Sciatic nerve (tissue), 2 donors: ENCODE results near the gene CCDC187. TPM values are rescaled to one million over a fixed set of nuclear protein-coding genes. Genes with fewer than 3 reads are reported as not detected.

Source experiments
- ATAC-seq: fragments of 200-7000 bp; cut with Tn5 transposase; one replicate; pipeline ENCODE4 v1.9.1; 2020; ENCODE audit warnings: mild to moderate bottlenecking, moderate library complexity
- DNase-seq: peaks from one replicate; pipeline ENCODE4 v3.0.0-alpha.2; 2020; ENCODE audit warnings: low spot score
- intact Hi-C: fragments of 100-400 bp; cut with DNase I; formaldehyde crosslinking; loops from one replicate; pipeline ENCODE4 v1.14.2; 2022
- total RNA-seq: library from RNA; stranded (reverse); fragmentation: NEBNext Ultra II Directional; extraction: Animal tissue kit (Norgen Biotek cat#: 25700); gene quantifications from one replicate; pipeline ENCODE4 v1.2.1, GENCODE V29; 2021
- donor health status: DM: no; HTN: no; CAD: no.
- donor health status: DM: no; HTN: no; CAD: no.

The CCDC187 gene
- total RNA-seq, 1 donor from 2014 or later = 0.13 TPM

- intact Hi-C loops = no loop called here
- ATAC-seq (no peak), DNase-seq (no peak)
Measured at GRCh38 chr9:136251264-136252115, 52.4 kb downstream of the CCDC187 start.

DNA sequence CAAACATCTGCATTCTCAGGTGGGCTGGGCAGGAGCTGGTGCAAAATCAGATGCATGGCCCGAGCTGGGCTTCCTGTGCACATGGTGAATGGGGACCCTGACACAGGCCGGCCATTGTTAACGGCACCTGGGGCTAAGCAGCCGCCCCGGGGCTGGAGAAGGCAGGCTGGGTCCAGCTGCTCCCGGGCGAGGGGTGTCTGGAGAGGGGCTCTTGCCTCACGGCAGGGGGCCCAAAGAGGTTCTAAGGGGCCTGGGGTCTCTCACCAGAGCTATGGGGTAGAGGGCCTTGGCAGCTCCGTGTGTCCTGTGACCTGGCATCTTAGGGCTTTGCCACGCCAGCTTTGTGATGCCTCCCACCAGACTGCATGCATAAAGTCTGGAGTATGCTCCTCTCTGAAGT lies 53.2 kb downstream of the CCDC187 start:
- no peak for ATAC-seq

GRCh38 chr9:136249877-136250559 lies 53.9 kb downstream of the CCDC187 start:
- no peak for ATAC-seq
- intact Hi-C loops = no loop called here
- no peak for DNase-seq

More for the DNA sequence above, 53.2 kb downstream of the CCDC187 start:
- no peak for DNase-seq
- intact Hi-C loops = no loop called here

DNA sequence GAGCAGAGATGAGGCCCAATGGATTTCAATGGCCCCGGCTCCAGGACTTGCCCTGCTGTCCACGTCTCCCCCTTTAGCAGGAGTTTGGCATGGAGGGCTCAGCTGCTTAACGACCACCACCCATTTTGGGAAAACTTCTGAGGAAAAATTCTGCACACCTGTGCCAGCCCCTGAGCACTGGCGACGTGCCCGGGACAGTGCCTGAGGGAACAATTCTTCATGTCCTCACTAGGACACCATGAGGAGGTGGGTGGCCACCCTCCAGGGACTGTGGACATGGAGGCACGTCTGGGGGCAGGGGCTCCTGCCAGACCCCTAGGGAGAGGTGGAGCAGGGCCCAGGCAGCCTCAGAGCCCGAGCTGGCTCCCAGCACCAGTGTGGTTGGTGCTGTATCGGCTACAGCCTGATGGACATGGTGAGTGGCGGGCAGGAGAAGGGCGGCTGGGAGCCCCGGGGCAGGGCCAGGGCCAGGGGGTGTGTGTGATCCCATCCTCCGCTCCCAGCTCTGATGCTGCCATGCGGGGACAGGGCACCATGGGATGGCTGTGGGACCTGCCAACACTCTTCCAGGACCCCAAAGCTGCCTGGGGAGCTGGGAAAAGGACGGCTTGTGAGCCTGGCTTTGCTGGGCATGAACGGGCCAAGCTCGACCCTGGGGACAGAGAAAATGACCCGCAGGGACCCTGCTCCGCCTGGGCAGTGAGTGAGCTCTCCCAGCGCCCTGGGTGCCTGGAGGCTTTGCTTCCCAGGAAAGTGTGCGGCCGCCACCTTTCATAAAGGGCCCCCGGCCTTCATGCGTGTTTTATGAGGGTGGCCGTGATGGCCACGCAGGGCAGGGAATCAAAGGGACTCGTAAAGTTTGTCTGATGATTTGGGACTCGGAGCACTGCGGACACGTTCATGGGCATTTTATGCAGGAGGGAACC lies 54.7 kb downstream of the CCDC187 start:
- DNase-seq = no peak
- no peak for ATAC-seq
- intact Hi-C loops = no loop called here

DNA sequence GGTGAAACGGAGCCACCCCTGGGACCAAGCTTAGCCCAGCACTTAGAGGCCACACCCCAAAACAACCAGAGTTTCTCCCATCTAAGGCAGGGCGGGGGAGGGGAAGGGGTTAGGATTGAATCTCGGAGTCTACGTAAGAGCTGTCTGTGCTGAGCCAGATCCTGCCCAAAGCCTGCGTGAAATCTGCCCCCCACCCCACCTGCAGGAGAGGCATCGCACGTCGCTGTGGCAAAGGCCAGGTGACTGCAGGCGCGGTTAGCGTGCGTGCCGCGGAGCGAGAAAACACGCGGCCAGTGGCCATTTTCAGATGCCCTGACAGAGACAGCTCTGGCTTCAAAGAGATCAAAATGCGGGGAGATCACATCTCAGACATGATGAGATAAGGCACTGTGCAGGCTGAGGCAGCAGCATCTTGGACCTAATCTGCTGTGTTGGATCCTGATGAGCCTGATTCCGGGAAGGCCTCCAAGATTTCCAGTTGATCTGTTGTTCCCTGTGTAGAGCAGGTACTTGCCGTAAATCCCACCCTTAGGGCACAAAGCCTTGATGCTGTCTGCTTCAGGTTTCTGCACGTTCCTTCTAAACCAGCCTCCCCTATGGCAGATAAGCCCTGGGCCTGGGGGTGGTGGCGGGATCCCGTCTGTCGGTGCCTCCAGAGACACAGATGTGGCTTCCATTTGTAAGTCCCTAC lies 55.8 kb downstream of the CCDC187 start:
- DNase-seq (no peak), ATAC-seq (no peak)
- intact Hi-C loops = no loop called here

DNA sequence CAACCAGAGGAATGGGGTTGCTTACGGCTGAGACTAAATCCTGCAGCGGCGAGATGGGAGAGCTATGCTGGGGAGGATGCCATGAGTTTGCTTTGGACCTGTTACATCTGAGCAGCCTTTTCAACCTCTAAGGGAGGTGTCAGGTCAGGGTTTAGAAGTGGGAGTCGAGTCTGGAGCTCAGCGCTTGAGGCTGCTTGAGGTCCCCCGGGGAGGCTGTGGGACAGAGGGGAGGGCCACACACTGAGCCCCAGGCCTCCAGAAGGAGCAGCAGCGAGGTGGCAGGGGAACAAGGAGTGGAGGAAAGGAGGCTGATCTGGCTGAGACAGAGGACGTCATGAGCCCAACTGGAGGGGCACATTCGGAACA lies 56.4 kb downstream of the CCDC187 start:
- no peak for DNase-seq
- intact Hi-C loops = no loop called here
- no peak for ATAC-seq

DNA sequence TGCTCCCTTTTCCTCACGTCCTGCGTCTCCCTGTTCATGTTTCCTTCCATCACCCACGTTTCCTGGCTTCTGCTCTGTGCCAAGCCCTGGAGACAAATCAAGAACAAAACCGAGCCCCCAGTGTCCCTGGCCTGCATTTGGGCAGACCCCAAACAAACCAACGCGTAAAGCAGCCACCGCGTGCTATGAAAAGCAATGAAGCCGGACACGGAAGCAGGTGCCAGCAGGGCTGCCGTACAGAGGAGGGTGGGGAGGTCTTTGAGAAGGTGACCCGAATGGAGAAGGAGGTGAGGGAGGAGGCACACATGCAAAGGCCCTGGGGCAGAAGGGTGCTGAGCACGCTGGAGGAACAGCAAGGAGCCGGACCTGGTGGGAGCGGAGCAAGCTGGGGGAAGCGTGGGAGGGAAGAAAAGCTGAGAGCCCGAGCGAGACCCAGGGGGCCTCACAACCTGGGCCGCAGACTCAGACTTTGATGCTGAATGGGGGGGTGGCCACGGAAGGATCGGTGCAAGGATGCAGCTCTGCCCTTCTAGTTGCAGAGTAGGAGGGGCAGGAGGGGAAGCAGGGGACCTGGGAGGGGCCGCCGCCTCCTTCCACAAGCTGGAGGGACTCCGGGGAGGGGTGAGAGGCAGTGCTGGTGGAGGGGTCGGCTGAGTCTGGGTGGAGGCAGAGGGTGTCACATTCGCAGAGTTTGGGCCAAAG lies 56.9 kb downstream of the CCDC187 start:
- intact Hi-C loops = no loop called here
- ATAC-seq (no peak), DNase-seq (no peak)

GRCh38 chr9:136245219-136246150 lies 58.4 kb downstream of the CCDC187 start, which contains the start of gene QSOX2:
TSS of gene QSOX2 (minus strand) at chr9:136245812. CDS start at chr9:136245803, 9 bp downstream.
- intact Hi-C loops = no loop called here
- ATAC-seq = peak; percentile 92
- DNase-seq = peak; percentile 90

- intact Hi-C loops = no loop called here
- ATAC-seq (no peak), DNase-seq (no peak)
Measured at GRCh38 chr9:136244969-136245218, 59.0 kb downstream of the CCDC187 start.

DNA sequence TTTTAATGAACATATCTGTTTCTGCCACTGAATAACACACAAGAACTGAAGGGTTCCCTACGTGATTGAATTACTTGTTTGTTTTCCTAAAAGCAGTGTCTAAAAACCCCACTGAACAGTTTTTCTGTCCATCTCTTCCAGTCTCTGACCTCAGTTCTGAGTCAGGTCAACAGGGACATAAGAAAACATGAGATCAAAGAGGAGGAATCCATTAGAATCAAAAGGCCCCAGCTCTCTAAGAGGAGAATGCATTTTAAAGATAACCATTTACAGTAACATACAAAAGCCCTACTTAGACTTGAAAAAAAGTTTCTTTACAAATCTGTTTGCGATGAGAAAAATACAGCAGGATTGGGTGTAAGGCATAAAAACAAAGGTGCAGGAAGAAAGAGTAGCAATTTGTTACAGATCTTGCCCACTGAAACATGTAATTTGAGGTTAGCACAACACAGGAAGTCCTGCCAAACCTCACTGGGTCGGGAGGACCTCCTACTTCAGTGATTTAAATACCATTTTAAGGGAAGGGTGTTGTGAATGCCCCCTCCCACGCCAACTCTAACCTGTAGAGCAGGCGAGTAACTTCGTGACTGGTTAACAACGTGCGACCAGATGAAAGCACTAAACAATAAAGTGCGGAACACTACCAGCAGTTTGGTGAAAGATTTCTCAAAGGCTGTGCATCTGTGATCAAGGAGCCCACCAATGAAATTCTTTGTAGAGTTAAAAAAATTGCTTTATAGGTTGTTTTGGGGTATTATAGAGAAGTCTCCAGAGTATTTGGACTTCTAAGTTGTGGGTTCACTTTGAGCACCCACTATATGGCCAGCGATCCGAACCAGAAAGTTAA lies 59.5 kb downstream of the CCDC187 start:
- ATAC-seq (no peak), DNase-seq (no peak)
- intact Hi-C loops = no loop called here

GRCh38 chr9:136243631-136244030 lies 60.3 kb downstream of the CCDC187 start:
- DNase-seq (no peak), ATAC-seq (no peak)
- intact Hi-C loops = no loop called here

GRCh38 chr9:136242918-136243525 lies 60.9 kb downstream of the CCDC187 start:
- no peak for ATAC-seq
- no peak for DNase-seq
- intact Hi-C loops = no loop called here

DNA sequence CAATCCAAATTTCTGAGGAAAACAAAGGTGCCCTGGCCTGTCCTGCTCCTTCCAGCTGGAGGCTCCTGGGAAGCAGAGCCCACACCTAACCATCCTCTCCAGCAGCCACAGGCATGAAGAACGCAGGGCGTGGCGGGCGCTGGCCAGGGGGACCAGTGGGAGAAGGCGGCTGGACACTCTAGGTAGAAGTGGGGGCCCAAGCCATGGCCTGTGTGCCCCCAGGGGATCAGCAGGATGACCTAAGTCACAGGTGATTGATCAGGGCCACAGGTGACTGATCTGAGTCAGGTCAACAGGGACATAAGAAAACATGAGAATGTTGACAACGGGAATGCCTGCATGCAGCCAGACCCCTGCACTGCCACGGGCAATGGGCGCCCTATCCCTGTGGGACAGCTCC lies 61.6 kb downstream of the CCDC187 start:
- DNase-seq (no peak), ATAC-seq (no peak)
- intact Hi-C loops = no loop called here

GRCh38 chr9:136241542-136241941 lies 62.4 kb downstream of the CCDC187 start:
- ATAC-seq = no peak
- no peak for DNase-seq
- intact Hi-C loops = no loop called here

DNA sequence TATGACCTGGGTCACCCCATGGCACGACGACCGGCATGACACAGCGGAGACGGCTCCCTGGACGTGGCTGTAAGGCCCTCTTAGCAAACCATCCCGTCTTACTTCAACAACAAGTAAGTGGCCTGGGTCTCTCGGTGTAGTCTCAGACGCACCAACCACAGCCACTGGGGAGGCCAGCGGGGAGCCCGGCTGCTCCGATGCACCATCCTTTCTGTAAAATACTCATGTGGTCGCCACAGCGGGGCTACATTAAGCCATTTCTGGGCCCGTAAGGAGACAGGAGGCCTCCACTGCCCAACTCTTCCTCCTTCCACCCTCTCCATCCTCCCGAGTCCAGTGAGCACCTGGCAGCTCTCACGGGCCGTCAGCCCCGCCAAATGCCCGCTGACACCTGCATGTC lies 63.0 kb downstream of the CCDC187 start:
- DNase-seq (no peak), ATAC-seq (no peak)
- intact Hi-C loops = no loop called here

DNA sequence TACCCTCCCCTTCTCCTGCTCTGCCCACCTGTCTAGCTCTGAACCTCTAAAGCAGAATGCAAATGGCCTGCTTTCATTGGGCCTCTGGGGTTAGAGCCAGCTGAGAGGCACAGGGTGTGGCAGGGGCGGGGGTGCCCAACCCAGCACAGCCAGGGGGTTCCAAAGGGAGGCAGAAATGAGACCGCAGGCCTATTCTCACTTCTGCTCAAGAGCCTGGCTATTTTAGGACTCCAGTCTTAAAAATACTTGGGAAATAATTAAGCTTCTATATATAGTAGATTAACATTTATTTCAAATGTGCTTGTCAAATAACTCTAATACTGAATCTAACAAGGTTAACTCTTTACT lies 63.9 kb downstream of the CCDC187 start:
- ATAC-seq (no peak), DNase-seq (no peak)
- intact Hi-C loops = no loop called here
